GM19324 (cell line): ENCODE data around the gene TOGARAM1.

Experiments used
- ATAC-seq: cut with Tn5 transposase; IDR thresholded peaks from one replicate; pipeline ENCODE4 v1.9.1; 2021; ENCODE audit warnings: mild to moderate bottlenecking, moderate library complexity; ENCODE audit not compliant: unreplicated experiment, low FRiP score

TOGARAM1 gene

GRCh38 chr14:44961554-44962333 lies at the start of gene TOGARAM1, which contains the start of gene KLHL28:
Gene TOGARAM1, plus strand, starts transcription at chr14:44962190. Its CDS starts 232 bp downstream, at chr14:44962422.
Gene KLHL28, minus strand, starts transcription at chr14:44961947. Its CDS starts 16,019 bp downstream, at chr14:44945928.
- peak; percentile 97 for ATAC-seq

GRCh38 chr14:44914849-44915248 lies 47.1 kb upstream of the TOGARAM1 start:
- ATAC-seq = no peak

GRCh38 chr14:44928793-44929192 lies 33.2 kb upstream of the TOGARAM1 start:
- no peak for ATAC-seq

GRCh38 chr14:44935155-44935554 lies 26.8 kb upstream of the TOGARAM1 start:
- no peak for ATAC-seq

- no peak for ATAC-seq
These were observed 24.4 kb upstream of the TOGARAM1 start for GRCh38 chr14:44937547-44937946.

- no peak for ATAC-seq
These were observed 21.8 kb upstream of the TOGARAM1 start for GRCh38 chr14:44940211-44940610.

GRCh38 chr14:44940944-44941343 lies 21.0 kb upstream of the TOGARAM1 start:
- ATAC-seq = no peak

GRCh38 chr14:44941591-44941990 lies 20.4 kb upstream of the TOGARAM1 start:
- no peak for ATAC-seq

- no peak for ATAC-seq
These were observed 19.6 kb upstream of the TOGARAM1 start for GRCh38 chr14:44942436-44942835.

- no peak for ATAC-seq
These were observed 17.9 kb upstream of the TOGARAM1 start for GRCh38 chr14:44944107-44944506.

- no peak for ATAC-seq
These were observed 16.7 kb upstream of the TOGARAM1 start for GRCh38 chr14:44945264-44945663.

GRCh38 chr14:44951051-44951450 lies 10.9 kb upstream of the TOGARAM1 start:
- ATAC-seq = no peak

- no peak for ATAC-seq
These were observed 9.4 kb upstream of the TOGARAM1 start for GRCh38 chr14:44952391-44953110.

- ATAC-seq = no peak
These were observed 7.2 kb upstream of the TOGARAM1 start for GRCh38 chr14:44954750-44955149.

- no peak for ATAC-seq
These were observed 6.5 kb upstream of the TOGARAM1 start for GRCh38 chr14:44955528-44955927.

GRCh38 chr14:44956866-44957265 lies 5.1 kb upstream of the TOGARAM1 start:
- no peak for ATAC-seq

- ATAC-seq = no peak
These were observed 2.5 kb upstream of the TOGARAM1 start for GRCh38 chr14:44959538-44959937.

GRCh38 chr14:44960146-44960545 lies 1.8 kb upstream of the TOGARAM1 start:
- ATAC-seq = no peak

GRCh38 chr14:44960646-44961045 lies 1.3 kb upstream of the TOGARAM1 start:
- no peak for ATAC-seq

GRCh38 chr14:44961151-44961553 lies 838 bp upstream of the TOGARAM1 start:
- ATAC-seq = no peak

- peak; percentile 38 for ATAC-seq
These were observed 499 bp downstream of the TOGARAM1 start for GRCh38 chr14:44962334-44963043.
